Stimulated activated CD4-positive, alpha-beta T cell treated with anti-CD3 and anti-CD28 coated beads, Interleukin-15, amount 100 ng/mL, for 48 hours (primary cell): ENCODE data around the gene CASKIN2.
A peak's percentile ranks its signal among the peaks of the same experiment; 100 is the strongest.
"Not testable (repeated sequence)": the region's sequence is repeated elsewhere in the genome, so short reads cannot be mapped to it uniquely, and the experiment has no call there.

Source experiments
- DNase-seq, 2 donors: peaks; one replicate each; pipeline ENCODE4 v3.0.0-alpha.2; 2020; ENCODE audit warnings: low read depth in 2 of 2

Gene CASKIN2

DNA sequence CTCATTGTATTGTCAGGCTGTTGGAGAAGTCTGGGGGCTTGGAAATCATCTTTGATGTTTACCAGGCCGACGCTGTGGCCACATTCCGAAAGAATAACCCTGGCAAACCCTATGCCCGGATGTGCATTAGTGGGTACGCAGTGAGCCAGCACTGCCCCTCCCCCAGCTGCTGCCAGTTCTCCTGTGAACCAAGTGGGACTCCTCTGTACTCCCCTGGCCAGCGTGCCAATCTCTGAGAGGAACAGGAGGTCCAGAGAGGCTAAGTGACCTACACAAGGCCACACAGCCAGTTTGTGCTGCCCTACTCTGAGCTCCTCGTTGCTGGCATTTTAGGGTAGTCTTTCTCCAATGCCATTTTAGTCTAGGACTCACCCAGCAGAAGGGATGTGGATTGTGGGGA lies 8.3 kb upstream of the CASKIN2 start:
- DNase-seq = no peak

DNA sequence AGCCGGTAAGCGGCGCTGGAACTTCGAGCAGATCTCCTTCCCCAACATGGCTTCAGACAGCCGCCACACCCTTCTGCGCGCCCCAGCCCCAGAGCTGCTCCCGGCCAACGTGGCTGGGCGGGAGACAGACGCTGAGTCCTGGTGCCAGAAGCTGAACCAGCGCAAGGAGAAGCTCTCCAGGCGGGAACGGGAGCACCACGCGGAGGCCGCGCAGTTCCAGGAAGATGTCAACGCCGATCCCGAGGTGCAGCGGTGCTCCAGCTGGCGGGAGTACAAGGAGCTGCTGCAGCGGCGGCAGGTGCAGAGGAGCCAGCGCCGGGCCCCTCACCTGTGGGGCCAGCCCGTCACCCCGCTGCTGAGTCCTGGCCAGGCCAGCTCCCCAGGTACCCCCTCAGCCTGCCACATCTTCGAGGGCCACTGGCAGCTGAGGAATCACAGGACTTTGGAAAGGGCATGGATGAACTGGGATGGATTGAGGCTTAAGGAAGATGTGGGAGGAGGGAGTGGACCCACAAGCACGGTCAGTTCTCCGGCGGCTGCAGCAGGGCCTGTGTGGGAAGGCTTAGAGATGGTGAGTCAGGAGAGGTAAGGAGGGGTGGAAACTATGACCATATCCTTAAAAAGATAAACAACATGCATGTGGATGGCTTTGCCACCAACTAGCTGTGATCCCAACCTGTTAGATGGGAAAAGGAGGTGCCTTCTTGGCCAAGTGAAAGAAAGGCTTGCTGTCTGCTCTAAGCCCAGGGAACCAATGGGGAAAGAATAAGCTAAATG lies 6.8 kb upstream of the CASKIN2 start:
- DNase-seq = no peak

DNA sequence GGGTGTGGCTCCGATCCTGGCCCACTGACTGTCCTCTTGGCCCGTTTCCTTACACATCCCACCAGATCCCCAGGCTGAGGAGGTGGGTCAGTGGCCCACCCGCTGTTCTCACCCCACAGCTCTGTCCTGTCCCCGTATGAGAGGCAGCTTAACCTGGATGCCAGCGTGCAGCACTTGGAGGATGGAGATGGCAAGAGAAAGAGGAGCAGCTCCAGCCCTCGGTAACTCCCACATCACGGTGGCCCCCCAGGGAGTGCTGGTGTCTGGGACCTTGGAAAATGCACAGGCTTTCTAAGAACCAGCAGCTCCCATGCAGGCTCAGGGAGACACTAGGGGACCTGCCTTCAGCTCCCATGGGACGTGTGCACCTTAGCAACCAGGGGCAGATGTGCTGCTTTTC lies 6.0 kb upstream of the CASKIN2 start:
- no peak for DNase-seq

DNA sequence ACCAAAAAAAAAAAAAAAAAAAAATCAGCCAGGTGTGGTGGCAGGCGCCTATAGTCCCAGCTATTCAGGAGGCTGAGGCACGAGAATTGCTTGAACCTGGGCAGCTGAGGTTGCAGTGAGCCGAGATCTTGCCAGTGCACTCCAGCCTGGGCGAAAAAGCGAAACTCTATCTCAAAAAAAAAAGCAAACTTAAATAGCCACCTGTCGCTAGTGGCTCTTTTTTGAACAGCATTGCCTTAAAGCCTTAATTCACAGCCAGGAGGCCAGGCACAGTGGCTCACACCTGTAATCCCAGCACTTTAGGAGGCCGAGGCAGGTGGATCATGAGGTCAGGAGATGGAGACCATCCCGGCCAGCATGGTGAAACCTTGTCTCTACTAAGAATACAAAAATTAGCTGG lies 5.1 kb upstream of the CASKIN2 start:
- DNase-seq = not testable (repeated sequence)

DNA sequence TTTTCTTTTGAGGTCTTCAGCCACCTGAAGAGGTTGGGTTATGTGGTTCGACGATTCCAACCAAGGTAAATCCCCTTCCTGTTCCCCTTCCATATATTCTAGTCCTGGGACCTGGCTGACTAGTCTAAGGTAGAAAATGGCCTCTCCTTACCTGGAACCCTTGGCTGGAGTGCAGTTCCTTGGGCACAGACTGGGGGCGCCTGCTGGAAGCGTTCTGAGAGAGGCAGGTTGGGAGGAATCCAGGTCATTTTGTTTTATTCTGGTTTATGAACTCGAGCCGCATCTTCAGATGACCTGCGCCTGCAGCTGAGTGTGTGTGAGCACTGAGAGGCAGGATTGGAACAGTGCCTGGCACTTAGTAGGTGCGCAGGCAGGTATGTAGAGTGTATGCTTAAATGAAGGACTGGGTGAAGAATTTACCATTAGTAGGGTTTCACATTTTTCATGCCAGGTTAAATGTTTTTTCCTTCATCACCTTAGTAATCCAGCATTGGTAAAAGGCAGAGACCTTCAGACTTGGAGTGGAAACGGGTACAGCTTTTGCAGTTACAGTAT lies 3.7 kb upstream of the CASKIN2 start:
- no peak for DNase-seq

DNA sequence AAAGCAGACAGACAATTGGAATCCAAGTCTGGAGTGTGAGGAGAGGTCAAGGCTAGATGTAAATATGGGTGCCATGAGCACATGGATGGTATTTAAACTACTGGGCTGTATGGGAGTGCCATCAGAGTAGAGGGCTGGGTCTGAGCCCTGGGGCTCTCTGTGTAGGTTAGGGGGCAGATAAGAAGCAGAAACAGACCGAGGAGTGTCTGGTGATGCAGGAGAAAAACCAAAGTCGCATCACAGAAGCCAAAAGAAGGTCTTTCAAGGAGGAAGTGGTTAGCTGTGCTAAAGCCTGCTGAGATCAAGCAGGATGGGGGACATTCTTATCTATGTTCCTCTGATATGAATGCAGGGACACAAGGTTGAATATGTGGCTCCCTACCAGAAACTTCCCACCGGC lies 2.9 kb upstream of the CASKIN2 start:
- DNase-seq = no peak

DNA sequence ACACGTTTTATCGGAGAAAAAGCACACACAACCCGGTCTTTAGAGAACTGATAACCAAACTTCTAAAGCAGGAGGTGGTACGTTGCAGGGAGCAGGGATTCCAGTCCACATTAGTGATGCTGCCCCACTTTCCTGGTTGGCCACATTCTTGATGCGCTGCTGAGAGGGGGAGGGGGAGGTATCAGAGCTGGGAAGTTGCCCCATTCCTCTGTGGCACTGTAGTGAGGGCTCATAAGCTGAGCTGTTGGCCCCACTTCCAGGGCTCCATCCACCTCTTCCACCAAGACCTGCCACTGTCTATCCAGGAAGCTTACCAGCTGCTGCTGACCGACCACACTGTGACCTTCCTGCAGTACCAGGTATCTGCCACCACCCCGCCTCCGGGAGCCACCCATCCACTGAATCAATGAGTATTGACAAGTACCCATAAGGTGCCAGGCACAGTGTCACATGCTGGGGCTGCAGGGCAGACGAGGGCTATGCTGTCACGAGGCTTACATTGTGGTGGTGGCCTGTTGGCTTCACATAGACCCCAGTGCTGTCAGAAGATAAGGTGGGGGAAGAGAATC lies 2.0 kb upstream of the CASKIN2 start:
- peak in 1 of 2 donors; percentile 24 for DNase-seq

DNA sequence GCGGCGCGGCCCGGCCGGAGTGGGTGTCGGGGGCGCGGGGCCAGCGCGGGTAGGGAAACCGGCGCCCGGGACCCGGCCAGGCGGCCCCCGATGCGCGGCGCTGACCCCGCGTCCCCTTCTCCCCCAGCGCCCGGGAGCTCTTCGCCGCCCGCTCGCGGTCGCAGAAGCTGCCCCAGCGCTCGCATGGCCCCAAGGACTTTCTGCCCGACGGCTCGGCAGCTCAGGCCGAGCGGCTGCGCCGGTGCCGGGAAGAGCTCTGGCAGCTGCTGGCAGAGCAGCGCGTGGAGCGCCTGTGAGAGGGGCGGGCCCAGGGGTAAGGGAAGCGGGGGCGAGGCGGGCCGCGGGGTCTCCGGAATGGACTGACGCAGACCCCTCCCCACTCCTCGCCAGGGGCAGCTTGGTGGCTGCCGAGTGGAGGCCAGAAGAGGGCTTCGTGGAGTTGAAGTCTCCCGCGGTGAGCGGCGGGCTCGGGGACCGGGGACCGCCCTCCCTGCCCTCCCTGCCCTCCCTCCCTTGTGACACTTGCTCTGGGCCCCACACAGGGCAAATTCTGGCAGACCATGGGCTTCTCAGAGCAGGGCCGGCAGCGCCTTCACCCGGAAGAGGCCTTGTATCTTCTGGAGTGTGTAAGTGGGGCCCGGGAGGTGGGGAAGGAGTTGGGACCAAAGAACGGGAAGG lies 1.4 kb upstream of the CASKIN2 start:
- DNase-seq = no peak

DNA sequence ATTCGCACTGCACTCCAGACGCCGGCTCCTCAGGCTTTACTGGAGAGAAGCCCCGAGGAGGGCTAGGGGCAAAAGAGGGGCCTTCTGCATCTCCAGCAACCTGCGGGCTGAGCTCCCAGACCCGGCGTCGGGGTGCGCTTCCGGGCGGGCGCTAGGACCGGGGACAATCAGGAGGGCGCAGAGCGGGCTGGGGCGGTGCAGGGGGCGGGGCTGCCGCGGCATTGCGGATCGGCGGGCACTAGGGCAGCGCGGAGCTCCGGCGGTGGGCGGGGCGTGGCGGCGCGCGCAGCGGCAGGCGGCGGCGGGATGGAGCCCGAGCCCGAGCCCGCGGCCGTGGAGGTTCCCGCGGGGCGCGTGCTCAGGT lies 900 bp upstream of the CASKIN2 start, which contains the start of gene TSEN54:
Gene TSEN54, plus strand, starts transcription at position 274 of the 364 bp plus-strand sequence. Its CDS starts 33 bp downstream, at position 307.
- DNase-seq = peak; percentile 92 to 96

DNA sequence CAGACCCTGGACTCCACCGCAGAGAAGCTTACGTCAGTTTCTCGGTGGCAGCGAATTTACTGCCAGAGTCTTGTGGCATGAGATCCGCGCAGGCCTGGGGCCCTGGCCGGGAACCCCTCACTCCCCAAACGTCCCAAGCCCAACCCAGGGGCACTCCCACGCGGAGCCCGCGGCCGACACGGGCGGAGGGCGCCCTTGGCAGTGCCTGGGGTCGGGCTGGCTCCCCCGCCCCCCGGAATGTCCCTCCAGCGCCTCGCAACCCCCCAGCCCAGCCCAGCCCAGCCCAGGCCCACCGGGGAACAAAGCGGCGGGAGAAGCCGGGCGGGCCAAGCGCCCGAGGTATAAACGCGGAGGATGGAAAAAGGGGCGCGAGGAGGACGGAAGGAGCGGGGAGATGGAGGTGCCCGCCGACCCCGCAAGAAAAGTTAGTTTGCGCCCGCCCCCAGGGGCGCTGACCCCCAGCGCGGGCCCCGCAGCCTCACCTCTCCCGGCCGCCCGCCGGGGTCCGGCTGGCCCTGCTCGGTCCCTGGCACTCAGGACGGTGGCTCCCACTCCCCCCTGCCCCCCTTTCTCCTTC lies 330 bp downstream of the CASKIN2 start:
- DNase-seq = no peak

DNA sequence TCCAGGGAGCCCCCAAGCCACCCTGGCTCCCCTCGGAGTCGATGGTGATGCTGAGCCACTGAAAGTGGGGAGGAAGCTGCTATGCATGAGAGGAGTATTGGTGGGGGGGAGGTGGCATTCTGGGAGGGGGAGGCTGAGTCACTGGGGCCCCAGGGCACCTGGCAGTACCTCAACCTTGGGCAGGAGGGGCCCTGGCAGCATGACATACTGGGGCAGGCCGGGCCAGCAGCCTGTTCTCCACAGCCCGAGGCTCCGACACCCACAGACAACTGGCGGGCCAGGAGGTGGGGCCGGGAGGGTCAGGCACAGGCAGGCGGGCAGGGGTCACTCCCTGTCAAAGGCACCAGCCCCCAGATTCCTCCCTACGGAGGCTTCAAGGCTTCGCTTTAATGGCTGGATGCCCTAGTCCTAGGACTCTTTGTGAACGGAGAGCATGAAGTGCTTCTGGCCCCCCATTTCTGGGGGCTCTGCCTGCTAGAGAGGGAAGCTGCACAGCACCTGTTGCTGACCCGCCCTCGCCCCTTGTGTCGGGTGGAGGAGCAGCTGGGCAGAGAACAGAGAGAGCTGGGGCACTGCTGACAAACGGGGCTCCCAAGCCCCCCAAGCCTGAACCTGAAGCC lies 928 bp downstream of the CASKIN2 start:
- DNase-seq = no peak

DNA sequence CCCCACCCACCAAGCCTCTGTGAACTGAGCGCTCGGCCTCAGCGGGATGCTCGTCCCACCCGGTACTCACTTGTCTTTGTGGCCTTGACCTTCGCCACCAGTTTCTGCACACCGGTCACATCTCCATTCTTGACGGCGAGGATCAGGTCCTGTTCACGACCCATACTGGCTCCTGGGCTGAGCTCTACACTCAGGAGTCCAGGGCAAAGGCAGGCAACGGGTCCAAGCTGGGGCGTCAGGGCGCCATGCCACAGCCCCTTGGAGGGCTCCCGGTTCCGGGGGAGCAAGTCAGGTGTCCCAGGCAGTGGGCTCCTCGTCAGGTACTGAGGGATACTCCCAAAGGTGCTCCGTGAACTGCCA lies 1.7 kb downstream of the CASKIN2 start:
- no peak for DNase-seq

DNA sequence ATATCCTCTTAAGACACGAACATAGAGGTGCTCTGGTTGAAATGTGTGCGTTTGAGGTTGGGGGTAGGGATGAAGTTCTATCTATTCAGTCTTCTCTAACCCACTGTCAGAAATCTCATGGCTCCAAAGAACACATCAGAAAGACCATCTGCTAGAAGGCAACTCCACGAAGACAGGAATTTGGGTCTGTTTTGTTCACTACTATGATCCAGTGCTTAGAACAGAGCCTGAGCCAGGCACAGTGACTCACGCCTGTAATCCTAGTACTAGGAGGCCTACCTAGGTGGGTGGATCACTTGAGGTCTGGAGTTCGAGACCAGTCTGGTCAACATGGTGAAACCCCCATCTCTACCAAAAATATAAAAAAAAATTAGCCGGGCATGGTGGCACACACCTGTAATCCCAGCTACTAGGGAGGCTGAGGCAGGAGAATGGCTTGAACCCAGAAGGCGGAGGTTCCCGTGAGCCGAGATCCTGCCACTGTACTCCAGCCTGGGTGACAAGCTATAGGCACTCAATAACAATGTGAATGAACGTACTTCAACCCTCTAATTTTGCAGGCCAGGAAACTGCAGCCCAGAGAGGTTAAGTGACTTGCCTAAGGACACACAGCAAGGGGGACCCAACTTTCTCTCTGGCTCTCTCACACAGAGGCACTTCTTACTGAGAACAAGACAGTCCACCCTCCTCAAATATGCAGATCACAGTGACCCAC lies 2.3 kb downstream of the CASKIN2 start:
- no peak for DNase-seq

DNA sequence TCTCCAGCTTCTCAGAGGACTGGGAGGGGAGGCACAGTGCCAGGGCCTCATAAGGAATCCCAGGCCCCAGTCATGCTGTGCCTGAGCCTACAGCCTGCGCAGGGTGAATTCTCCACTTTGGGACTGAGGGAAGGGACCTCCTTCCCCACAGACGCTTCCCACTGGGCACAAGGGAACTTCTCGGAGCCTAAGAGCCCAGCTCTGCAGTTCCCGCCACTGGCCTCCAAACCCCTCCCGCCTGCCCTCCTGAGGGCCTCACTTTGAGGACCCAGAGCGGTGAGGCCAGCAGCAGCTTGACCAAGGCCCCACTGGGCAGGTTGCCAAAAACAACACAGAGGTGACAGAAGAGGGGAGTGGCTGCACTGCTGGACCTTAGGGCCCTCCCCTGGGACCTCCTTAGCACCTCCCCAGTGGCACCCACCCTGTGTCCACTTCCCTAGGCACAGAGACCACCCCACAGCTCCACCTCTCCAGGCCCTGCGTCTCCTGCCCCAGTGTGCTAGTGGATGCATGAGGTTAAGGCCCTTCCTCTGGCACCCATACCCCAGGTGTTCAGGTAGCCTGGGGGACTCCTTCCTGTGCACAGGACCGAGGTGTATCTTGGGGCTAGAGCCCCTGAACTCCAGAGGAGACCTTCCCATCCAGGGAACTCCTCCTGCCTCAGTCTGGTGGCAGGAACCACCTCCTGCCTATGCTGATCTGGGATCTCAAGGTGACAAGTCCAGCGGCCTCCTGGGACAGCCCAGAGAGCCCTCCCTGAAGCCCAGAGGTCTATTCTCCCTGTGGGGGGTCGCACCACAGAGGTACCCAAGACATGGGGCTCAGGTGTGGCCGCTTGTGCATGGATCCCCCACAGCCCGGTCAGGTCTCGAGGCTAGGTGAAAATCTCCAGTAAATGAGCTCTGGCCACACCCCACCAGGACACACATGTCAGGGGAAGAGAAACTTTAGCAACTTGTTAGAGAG lies 3.4 kb downstream of the CASKIN2 start:
- DNase-seq = no peak

DNA sequence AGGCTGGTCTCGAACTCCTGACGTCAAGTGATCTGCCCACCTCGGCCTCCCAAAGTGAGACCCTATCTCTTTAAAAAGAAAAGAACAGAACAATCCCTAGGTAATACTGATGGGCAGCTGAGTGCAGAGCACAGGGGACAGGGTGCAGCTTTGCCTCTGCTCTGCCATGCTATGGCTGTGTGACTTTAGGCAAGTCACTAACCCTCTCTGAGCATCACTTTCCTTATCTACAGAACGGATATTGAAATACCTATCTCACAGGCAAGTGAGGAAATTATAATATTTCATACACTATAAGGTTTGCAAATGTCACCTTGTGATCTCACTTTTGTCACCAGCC lies 4.1 kb downstream of the CASKIN2 start:
- no peak for DNase-seq

DNA sequence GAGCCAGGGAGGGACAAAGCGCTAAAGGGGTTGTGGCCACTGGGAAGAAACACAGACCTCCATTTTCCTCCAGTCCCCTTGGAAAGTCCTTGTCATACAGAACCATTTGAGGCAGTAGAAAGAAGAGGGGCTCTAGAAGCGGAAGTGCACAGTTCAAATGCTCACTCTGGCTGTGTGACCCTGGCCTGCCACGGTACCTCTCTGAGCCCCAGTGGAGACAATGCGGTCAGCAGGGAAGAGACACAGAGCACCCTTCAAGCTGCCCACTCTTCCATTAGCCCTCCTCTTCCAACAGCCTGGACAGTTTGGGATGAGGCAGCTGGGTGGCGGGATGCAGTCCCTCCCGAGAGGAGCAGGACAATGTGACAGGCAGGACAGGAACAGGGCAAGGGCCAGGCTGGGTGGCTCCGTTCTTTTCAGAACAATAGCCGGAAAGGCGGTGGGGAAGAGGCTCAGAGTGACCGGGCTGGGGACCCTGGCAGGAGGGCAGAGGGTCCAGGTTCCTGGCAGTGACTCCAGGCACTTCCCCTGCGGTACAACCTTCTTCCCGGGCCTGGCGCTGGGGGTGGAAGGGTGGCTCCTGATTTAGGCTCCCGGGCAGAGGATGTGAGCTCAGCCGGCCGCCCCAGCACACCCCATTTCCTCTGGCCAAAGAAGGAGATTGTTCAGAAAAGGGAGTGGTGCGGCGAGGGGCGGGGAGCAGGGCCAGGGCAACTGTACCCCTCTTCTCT lies 5.6 kb downstream of the CASKIN2 start:
- no peak for DNase-seq

DNA sequence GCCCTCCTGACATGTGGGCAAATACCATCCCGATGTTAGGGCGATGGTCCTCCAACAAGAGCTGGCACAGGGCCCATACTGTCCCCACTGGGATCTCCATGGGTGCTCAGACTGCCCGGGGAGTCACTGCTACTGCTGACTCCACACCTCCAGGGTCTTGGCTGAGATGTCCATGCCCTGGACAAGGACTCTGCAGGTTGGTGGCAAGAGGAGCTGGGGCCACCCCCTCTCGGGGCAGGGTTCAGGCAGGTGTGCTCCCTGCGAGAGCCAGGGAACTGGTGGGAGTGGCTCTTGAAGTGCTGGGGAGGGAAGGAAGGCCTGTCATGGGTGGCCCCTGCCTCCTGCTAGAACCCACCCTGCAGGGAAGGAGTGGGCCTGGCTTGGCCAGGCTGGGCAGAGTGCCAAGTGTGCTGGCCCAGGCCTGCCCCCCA lies 6.4 kb downstream of the CASKIN2 start:
- DNase-seq = no peak

DNA sequence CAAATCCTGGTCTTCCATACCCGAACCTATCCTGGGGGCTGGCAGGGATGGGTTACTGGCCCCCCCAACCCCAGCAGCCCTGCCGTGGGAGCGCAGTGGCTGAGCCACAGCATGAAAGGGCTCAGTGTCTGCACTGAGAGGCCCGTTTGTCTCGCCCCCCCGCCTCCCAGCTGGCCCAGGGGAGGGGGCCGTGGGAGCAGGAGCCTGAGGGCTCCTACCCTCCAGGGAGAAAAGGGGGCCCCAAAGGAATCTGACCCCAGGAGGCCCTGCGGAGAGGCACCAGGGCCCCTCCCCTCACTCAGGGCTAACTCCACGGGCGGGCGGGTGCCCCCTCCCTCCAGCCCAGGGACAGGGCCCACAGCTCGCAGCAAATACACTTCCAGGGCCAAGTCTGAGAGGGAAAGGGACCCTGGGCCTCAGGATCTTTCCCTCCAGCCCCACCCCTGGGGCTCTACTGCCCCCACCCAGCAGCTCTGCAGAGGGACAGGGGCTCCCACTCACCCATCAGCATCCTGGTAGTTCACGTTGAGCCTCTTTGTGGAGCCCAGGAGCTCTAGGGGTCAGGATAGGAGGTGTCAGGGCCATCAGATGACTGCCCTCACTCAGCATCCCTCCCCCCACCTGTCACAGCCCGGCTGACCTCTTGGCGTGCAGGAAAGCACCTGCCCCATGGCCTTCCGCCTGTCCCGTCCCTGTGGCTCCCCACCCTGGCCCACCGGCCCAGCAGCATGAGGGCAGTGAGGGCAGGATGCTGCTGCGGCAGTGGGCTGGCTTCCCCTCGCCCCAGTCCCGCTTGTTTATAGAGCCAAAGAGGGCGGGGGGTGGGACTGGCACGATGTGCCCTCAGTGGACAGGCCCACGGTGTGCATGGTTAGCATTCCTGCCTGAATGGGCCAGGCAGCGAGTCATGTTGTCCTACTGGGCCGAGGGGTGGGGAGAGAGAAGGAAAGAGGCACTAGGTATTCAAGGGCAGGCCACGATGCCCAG lies 7.3 kb downstream of the CASKIN2 start:
- DNase-seq = no peak
